ENCODE measurements around the gene RGS3. TPM values are rescaled to one million over a fixed set of nuclear protein-coding genes. Genes with fewer than 3 reads are reported as not detected.

RGS3 gene
- polyA plus RNA-seq, 1 of the 3 experiments (the other 2 are of a cell fraction): 50.6 TPM

GRCh38 chr9:113593682-113594281 lies 130.3 kb downstream of the RGS3 start:
- no peaks in the 10 kb centered on the region for H3K9me2 ChIP-seq
- WGBS (ENCODE audit: low lambda C conversion rate): 5% methylated on average over 13 of the region's 15 CpGs
- peak overlapping the region; percentile 85 to 90 for H3K4me3 ChIP-seq (ENCODE audit: low read depth in 2 of 2, low read length in 1 of 2)
- peaks cover 31 to 34% of the 10 kb centered on the region in 2 experiments for H3K4me1 ChIP-seq (ENCODE audit: control insufficient read depth in 1 of 2, insufficient read depth in 2 of 2, low read depth in 1 of 2, low read length in 1 of 2)
- peaks cover 30% of the 10 kb centered on the region for H4K20me1 ChIP-seq (ENCODE audit: insufficient read depth)
- ChIA-PET POLR2A (interaction anchor here (0.6 to 3.7 kb wide), 9 partner anchors 9 to 414 kb away, joined by 3 to 23 read pairs (median 7); partner anchors contain the start of genes C9orf43, POLE3 and WDR31), CTCF (interaction anchor here (0.6 to 44.7 kb wide), 11 partner anchors 16 to 320 kb away, joined by 3 to 1335 read pairs (median 5); partner anchors contain the start of genes ALAD, C9orf43 and POLE3)
- H3K9me3 ChIP-seq: no peaks in the 10 kb centered on the region
- H3K36me3 ChIP-seq (replicated peaks in 1 of 2; ENCODE audit: control insufficient read depth in 1 of 2, insufficient read depth in 2 of 2, low read length in 1 of 2): peaks cover 12 to 19% of the 10 kb centered on the region in 2 experiments
- H3K9ac ChIP-seq: peak overlapping the region; percentile 99
- H3K27ac ChIP-seq (ENCODE audit: low read depth in 2 of 2, low read length in 1 of 2): peak overlapping the region; percentile 87 to 88
- H3F3A ChIP-seq (replicated peaks; ENCODE audit: insufficient read depth): peaks cover 19% of the 10 kb centered on the region
- peaks cover 45% of the 10 kb centered on the region for H3K79me2 ChIP-seq (ENCODE audit: insufficient read depth)
- peak; percentile 94 for DNase-seq
- no peak overlapping the region; the same call in 1 of the 2 replicates for H2AFZ ChIP-seq (ENCODE audit: low read depth)
- peak overlapping the region; percentile 97 for H3K4me2 ChIP-seq
- H3K27me3 ChIP-seq (ENCODE audit: insufficient read depth): no peaks in the 10 kb centered on the region
- TF ChIP-seq ELF1 (IDR thresholded peaks at IDR 0.05) (peak; percentile 13; the same call in 1 of the 2 replicates), GATA2 (CRISPR knock-in tag; IDR thresholded peaks at IDR 0.05) (no peak), PBX3 (IDR thresholded peaks at IDR 0.05) (0 out of 2 replicates have a peak, but pooled peaks have one; percentile 18), TCF12 (IDR thresholded peaks at IDR 0.05) (no peak), MXI1 (IDR thresholded peaks at IDR 0.05; ENCODE audit: low read depth, low read length) (peak; percentile 93), SIN3A (IDR thresholded peaks at IDR 0.05; ENCODE audit: borderline replicate concordance, low read depth, low read length) (peak; percentile 89; the same call in 1 of the 2 replicates), CHD2 (IDR thresholded peaks at IDR 0.05; ENCODE audit: low read length, partially characterized antibody) (peak; percentile 13), SMC3 (IDR thresholded peaks at IDR 0.05; ENCODE audit: low read depth, low read length) (no peak; the same call in 1 of the 2 replicates), YY1 (IDR thresholded peaks at IDR 0.05; ENCODE audit: low read depth) (no peak), EZH2phosphoT487 (IDR thresholded peaks at IDR 0.05; ENCODE audit: borderline replicate concordance, low read depth) (no peak), RCOR1 (IDR thresholded peaks at IDR 0.05; ENCODE audit: low read length) (no peak), USF2 (IDR thresholded peaks at IDR 0.05; ENCODE audit: borderline replicate concordance, low read depth, low read length) (no peak), POLR2AphosphoS5 (IDR thresholded peaks at IDR 0.05; ENCODE audit: low read depth, low read length) (peak; percentile 99), RXRA (IDR thresholded peaks at IDR 0.05; ENCODE audit: borderline replicate concordance, low read depth) (no peak), MAX (IDR thresholded peaks at IDR 0.05; ENCODE audit: low read depth) (peak; percentile 46; the same call in 1 of the 2 replicates), TAF1 (IDR thresholded peaks at IDR 0.05; ENCODE audit: borderline replicate concordance, low read depth, low read length) (peak; percentile 99), RAD21 (IDR thresholded peaks at IDR 0.05; ENCODE audit: low read length) (no peak; the same call in 1 of the 2 replicates), JUND (IDR thresholded peaks at IDR 0.05) (no peak), FOSL2 (IDR thresholded peaks at IDR 0.05; ENCODE audit: borderline replicate concordance, low read depth) (peak; percentile 62; the same call in 1 of the 2 replicates), NFIC (IDR thresholded peaks at IDR 0.05; ENCODE audit: borderline replicate concordance) (peak; percentile 29; the same call in 1 of the 2 replicates), REST (IDR thresholded peaks at IDR 0.05; ENCODE audit: low read depth, low read length) (peak; percentile 76), EP300 (IDR thresholded peaks at IDR 0.05; ENCODE audit: borderline replicate concordance in 1 of 2, low read depth in 1 of 2, low read length in 1 of 2) (0 out of 4 replicates have a peak, but pooled peaks of 1 of the 2 experiments have one; percentile 13), TEAD4 (IDR thresholded peaks at IDR 0.05; ENCODE audit: borderline replicate concordance, insufficient read depth) (no peak; the same call in 1 of the 2 replicates), MEF2A (IDR thresholded peaks at IDR 0.05; ENCODE audit: borderline replicate concordance, low read depth) (peak; percentile 92), ZBTB33 (IDR thresholded peaks at IDR 0.05; ENCODE audit: borderline replicate concordance, low read depth) (no peak), FOXM1 (IDR thresholded peaks at IDR 0.05; ENCODE audit: low read depth) (no peak)
